Measurements from ENCODE around the gene BCAS3.
A peak's percentile ranks its signal among the peaks of the same experiment; 100 is the strongest.

BCAS3 gene

GRCh38 chr17:61217878-61218437, 540.3 kb downstream of the BCAS3 start:
- no peak for TF ChIP-seq CTCF (IDR thresholded peaks at IDR 0.05; ENCODE audit: low read depth, low read length)
- no peak overlapping the region for H3K4me3 ChIP-seq (replicated peaks in 1 of 2; ENCODE audit: low read depth in 2 of 2, low read length in 2 of 2)
- peak in 1 of 2 donors; percentile 32 for DNase-seq (ENCODE audit: low read depth in 2 of 2)

GRCh38 chr17:61218438-61218837, 540.8 kb downstream of the BCAS3 start:
- DNase-seq (ENCODE audit: low read depth in 2 of 2): peak; percentile 47 to 85
- TF ChIP-seq CTCF (IDR thresholded peaks at IDR 0.05; ENCODE audit: low read depth, low read length): no peak
- no peak overlapping the region for H3K4me3 ChIP-seq (replicated peaks in 1 of 2; ENCODE audit: low read depth in 2 of 2, low read length in 2 of 2)

- no peak for TF ChIP-seq CTCF (IDR thresholded peaks at IDR 0.05; ENCODE audit: low read depth, low read length)
- peak; percentile 66 to 77 for DNase-seq (ENCODE audit: low read depth in 2 of 2)
- H3K4me3 ChIP-seq (replicated peaks in 1 of 2; ENCODE audit: low read depth in 2 of 2, low read length in 2 of 2): no peak overlapping the region
These were observed 541.8 kb downstream of the BCAS3 start for GRCh38 chr17:61219460-61219859.

DNA sequence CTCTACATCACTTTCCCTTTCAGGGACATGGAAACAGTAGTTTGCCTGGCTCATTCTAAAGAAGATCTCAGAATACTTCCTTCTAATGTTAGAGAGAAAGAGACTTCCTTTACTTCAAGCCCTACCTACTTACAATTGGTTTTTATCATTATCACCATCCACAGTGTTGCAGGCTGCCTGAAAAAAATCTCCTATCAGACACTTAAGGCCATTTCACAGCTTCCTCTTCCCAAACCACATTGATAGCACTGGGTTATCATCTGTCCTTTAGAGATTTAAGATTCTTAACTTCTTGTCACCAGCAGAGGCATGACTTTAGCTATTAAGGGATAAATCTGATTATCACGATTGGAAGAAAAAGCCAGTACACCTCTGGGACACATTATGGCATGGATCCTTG, 543.5 kb downstream of the BCAS3 start:
- no peak for TF ChIP-seq CTCF (IDR thresholded peaks at IDR 0.05; ENCODE audit: low read depth, low read length)
- H3K4me3 ChIP-seq (replicated peaks in 1 of 2; ENCODE audit: low read depth in 2 of 2, low read length in 2 of 2): no peak overlapping the region
- no peak for DNase-seq (ENCODE audit: low read depth in 2 of 2)

DNA sequence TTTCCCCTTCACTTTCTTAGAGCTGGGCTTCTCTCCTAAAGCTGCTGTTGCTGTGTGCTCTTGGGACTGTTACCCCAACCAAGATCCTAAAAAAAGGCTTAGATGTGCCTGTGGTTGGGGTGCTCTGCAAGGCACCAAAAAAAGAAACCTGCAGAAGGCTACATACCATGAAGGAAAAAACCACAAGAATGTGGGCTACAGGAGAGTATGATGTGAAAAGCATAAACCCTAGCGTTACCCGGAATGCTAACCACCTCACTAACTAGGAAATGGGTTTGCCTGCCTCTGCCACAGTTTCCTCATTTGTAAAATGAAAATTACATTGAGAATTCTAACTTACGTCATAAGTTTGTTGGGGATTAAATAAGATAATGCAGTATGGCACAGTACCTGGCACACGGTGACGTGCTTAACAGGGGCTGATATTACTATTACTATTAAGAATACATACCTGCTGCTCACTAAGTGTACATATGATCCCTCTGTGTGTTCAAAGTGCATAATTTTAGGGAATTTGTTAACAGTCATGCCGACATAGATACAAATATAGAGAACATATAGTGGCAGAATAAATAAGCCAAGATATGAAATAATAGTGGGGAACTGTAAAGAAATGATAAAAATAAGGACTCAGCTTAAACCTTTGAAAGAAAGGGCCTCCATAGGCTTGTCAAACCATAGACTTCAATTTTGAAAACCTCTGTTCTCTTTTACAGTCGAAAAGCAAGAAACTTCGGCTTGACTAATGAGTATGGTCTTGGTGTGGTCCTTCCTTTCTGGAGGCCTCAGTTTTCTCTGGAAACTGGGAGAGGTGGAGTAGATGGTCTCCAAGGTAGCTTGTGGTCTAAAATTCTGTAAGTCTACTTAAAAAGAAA, 544.2 kb downstream of the BCAS3 start:
- no peak for DNase-seq (ENCODE audit: low read depth in 2 of 2)
- no peak for TF ChIP-seq CTCF (IDR thresholded peaks at IDR 0.05; ENCODE audit: low read depth, low read length)

GRCh38 chr17:61223725-61224124, 546.1 kb downstream of the BCAS3 start:
- TF ChIP-seq CTCF (IDR thresholded peaks at IDR 0.05; ENCODE audit: low read depth, low read length): no peak
- H3K4me3 ChIP-seq (replicated peaks in 1 of 2; ENCODE audit: low read depth in 2 of 2, low read length in 2 of 2): no peak overlapping the region
- no peak for DNase-seq (ENCODE audit: low read depth in 2 of 2)

More for the DNA sequence above, 544.2 kb downstream of the BCAS3 start:
- no peak overlapping the region for H3K4me3 ChIP-seq (replicated peaks in 1 of 2; ENCODE audit: low read depth in 2 of 2, low read length in 2 of 2)
